ENCODE data around the gene HMG20A.

HMG20A gene

GRCh38 chr15:77410701-77411618, 9.7 kb upstream of the HMG20A start:
- no peak overlapping the region for H3K4me3 Mint-ChIP-seq
- no peaks in the 10 kb centered on the region for H3K27me3 Mint-ChIP-seq (ENCODE audit: low read depth)
- H3K27ac Mint-ChIP-seq, result no peak overlapping the region
- H3K4me1 Mint-ChIP-seq, result peaks cover 19% of the 10 kb centered on the region
- H3K9me3 Mint-ChIP-seq, result peaks cover 8% of the 10 kb centered on the region
- TF ChIP-seq, protein P1, sequence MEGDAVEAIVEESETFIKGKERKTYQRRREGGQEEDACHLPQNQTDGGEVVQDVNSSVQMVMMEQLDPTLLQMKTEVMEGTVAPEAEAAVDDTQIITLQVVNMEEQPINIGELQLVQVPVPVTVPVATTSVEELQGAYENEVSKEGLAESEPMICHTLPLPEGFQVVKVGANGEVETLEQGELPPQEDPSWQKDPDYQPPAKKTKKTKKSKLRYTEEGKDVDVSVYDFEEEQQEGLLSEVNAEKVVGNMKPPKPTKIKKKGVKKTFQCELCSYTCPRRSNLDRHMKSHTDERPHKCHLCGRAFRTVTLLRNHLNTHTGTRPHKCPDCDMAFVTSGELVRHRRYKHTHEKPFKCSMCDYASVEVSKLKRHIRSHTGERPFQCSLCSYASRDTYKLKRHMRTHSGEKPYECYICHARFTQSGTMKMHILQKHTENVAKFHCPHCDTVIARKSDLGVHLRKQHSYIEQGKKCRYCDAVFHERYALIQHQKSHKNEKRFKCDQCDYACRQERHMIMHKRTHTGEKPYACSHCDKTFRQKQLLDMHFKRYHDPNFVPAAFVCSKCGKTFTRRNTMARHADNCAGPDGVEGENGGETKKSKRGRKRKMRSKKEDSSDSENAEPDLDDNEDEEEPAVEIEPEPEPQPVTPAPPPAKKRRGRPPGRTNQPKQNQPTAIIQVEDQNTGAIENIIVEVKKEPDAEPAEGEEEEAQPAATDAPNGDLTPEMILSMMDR (IDR thresholded peaks at IDR 0.05; ENCODE audit: unreplicated experiment in 3 of 3), result no peak
- H3K36me3 Mint-ChIP-seq (ENCODE audit: low read depth), result peaks cover 10% of the 10 kb centered on the region

- Mint-ChIP-seq H3K9me3 (peaks cover 6% of the 10 kb centered on the region), H3K4me1 (peaks cover 19% of the 10 kb centered on the region), H3K27me3 (ENCODE audit: low read depth) (no peaks in the 10 kb centered on the region), H3K4me3 (no peak overlapping the region), H3K36me3 (ENCODE audit: low read depth) (peaks cover 8% of the 10 kb centered on the region), H3K27ac (no peak overlapping the region)
- TF ChIP-seq, protein P1 (IDR thresholded peaks at IDR 0.05; ENCODE audit: unreplicated experiment in 3 of 3), result no peak
These were observed 9.1 kb upstream of the HMG20A start for GRCh38 chr15:77411619-77411976.

GRCh38 chr15:77412972-77413698, 7.6 kb upstream of the HMG20A start:
- TF ChIP-seq, protein P1 (IDR thresholded peaks at IDR 0.05; ENCODE audit: unreplicated experiment in 3 of 3), result no peak
- Mint-ChIP-seq H3K4me1 (peaks cover 32% of the 10 kb centered on the region), H3K27me3 (ENCODE audit: low read depth) (no peaks in the 10 kb centered on the region), H3K4me3 (no peak overlapping the region), H3K9me3 (no peaks in the 10 kb centered on the region), H3K36me3 (ENCODE audit: low read depth) (no peaks in the 10 kb centered on the region), H3K27ac (no peak overlapping the region)

DNA sequence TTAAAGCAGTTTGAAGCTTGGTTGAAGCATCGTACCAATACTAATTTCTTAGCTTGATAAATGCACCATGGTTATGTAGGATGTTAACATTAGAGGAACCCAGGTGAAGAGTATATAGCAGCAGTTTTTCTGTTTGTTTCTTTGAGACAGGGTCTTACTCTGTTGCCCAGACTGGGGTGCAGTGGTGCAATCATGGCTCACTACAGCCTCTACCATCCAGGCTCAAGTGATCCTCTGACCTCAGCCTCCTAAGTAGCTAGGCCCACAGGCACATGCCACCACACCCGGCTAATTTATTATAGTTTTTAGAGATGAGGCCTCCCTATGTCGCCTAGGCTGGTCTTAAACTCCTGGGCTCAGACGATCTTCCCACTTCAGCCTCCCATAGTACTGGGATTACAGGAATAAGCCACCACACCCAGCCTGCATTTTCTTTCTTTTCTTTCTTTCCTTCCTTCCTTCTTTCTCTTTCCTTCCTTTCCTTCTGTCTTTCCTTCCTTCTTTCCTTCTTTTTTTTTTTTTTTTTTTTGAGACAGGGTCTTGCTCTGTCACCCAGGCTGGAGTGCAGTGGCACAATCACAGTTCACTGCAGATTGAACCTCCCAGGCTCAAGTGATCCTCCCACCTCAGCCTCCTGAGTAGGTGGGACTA, 6.9 kb upstream of the HMG20A start:
- TF ChIP-seq, protein P1 (IDR thresholded peaks at IDR 0.05; ENCODE audit: unreplicated experiment in 3 of 3), result no peak
- no peaks in the 10 kb centered on the region for H3K9me3 Mint-ChIP-seq
- no peaks in the 10 kb centered on the region for H3K36me3 Mint-ChIP-seq (ENCODE audit: low read depth)
- H3K27ac Mint-ChIP-seq, result no peak overlapping the region
- no peaks in the 10 kb centered on the region for H3K27me3 Mint-ChIP-seq (ENCODE audit: low read depth)
- peaks cover 39% of the 10 kb centered on the region for H3K4me1 Mint-ChIP-seq
- no peak overlapping the region for H3K4me3 Mint-ChIP-seq

DNA sequence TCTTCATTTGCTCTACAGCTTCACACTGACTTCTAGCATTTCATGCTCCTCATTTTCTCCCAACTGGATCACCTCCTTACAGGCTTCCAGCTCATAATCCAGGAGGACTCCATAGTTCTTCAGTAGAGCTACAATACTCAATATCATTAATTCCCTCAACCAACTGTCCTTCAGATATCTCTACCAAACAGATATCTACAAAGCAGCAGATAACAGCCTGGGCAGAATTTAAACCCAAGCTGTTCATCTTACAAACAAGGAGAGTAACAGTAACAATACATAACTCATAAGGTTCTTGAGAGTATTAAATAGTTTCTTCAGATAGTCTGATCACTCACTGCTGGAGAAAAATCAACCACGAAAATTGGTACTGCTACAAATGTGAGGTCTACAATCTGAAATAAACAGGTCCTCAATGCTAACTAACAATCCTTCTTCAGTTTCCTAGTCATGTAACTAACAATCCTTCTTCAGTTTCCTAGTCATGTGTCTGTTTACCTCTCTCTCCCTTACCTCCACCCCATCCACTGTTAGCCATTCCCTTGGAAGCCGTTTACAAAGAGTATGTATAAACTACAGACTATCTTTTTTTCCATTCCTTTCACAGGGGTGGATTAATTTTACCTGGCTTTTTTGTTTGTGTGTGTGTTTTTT, 5.8 kb upstream of the HMG20A start:
- H3K27ac Mint-ChIP-seq, result no peak overlapping the region
- TF ChIP-seq, protein P1 (IDR thresholded peaks at IDR 0.05; ENCODE audit: unreplicated experiment in 3 of 3), result no peak
- no peaks in the 10 kb centered on the region for H3K27me3 Mint-ChIP-seq (ENCODE audit: low read depth)
- no peaks in the 10 kb centered on the region for H3K9me3 Mint-ChIP-seq
- H3K36me3 Mint-ChIP-seq (ENCODE audit: low read depth), result no peaks in the 10 kb centered on the region
- H3K4me1 Mint-ChIP-seq, result peaks cover 38% of the 10 kb centered on the region
- no peak overlapping the region for H3K4me3 Mint-ChIP-seq

All from nephron (organoid).